ENCODE data around the gene OAS1. TPM values are rescaled to one million over a fixed set of nuclear protein-coding genes. Genes with fewer than 3 reads are reported as not detected.

The OAS1 gene
- total and polyA plus RNA-seq, 2 of the 8 experiments (the other 6 are each of a cell fraction or from before 2014, with no cell fraction given), result 0.23 TPM; not detected in 1

GRCh38 chr12:112919121-112919520, 12.4 kb downstream of the OAS1 start:
- CTCF ChIA-PET (ENCODE audit: partially characterized antibody), result interaction anchor here (0.8 to 1.4 kb wide), 3 partner anchors 10 to 19 kb away, joined by 3 to 4 read pairs (median 3); no protein-coding TSS in a partner anchor
- H3K18ac ChIP-seq (ENCODE audit: extremely low read depth, low read length), result no peak overlapping the region
- H2AFZ ChIP-seq (ENCODE audit: low read length), result no peak overlapping the region
- H2AK5ac ChIP-seq (ENCODE audit: low read depth, low read length), result no peak overlapping the region
- H2BK5ac ChIP-seq (ENCODE audit: low read depth, low read length), result no peak overlapping the region
- no peak overlapping the region for H4K91ac ChIP-seq (replicated peaks; ENCODE audit: insufficient read length, low read length)
- H3K27me3 ChIP-seq (replicated peaks in 1 of 4; ENCODE audit: control insufficient read depth in 3 of 4, extremely low read depth in 1 of 4, insufficient read depth in 3 of 4, low read length in 3 of 4), result peaks cover 0 to 1% (median 0%) of the 10 kb centered on the region in 4 experiments; a peak in 2 of 7 replicates
- no peak overlapping the region for H3K27ac ChIP-seq (ENCODE audit: low read depth, low read length)
- H3K9ac ChIP-seq (replicated peaks in 1 of 4; ENCODE audit: extremely low read depth in 1 of 4, low read depth in 3 of 4, low read length in 3 of 4), result no peak overlapping the region
- H4K20me1 ChIP-seq (replicated peaks in 1 of 2; ENCODE audit: control insufficient read depth in 1 of 2, insufficient read depth in 2 of 2, low read length in 2 of 2), result no peaks in the 10 kb centered on the region
- H3K23ac ChIP-seq (ENCODE audit: insufficient read length), result no peak overlapping the region
- H2BK15ac ChIP-seq (ENCODE audit: low read length), result no peak overlapping the region
- no peak overlapping the region for H3K4ac ChIP-seq (replicated peaks; ENCODE audit: insufficient read length, low read depth, low read length)
- no peaks in the 10 kb centered on the region for H3K9me3 ChIP-seq (ENCODE audit: insufficient read depth in 2 of 2, low read depth in 1 of 2, low read length in 1 of 2)
- H3K23me2 ChIP-seq (ENCODE audit: low read depth, low read length), result no peaks in the 10 kb centered on the region
- H4K8ac ChIP-seq (ENCODE audit: extremely low read depth, insufficient read depth, low read length), result no peak overlapping the region
- FAIRE-seq, result no peak
- POLR2A ChIA-PET (ENCODE audit: partially characterized antibody), result no interaction called here
- H3K14ac ChIP-seq (ENCODE audit: insufficient read length), result no peak overlapping the region
- H3K79me1 ChIP-seq (ENCODE audit: low read depth, low read length), result no peaks in the 10 kb centered on the region
- H4K5ac ChIP-seq (ENCODE audit: insufficient read length, low read depth, low read length), result no peak overlapping the region
- no peak for DNase-seq (ENCODE audit: low read depth in 1 of 2, low spot score in 2 of 2)
- no peaks in the 10 kb centered on the region for H3K79me2 ChIP-seq (ENCODE audit: control insufficient read depth in 1 of 2, insufficient read depth in 2 of 2, low read length in 2 of 2)
- H3K4me2 ChIP-seq (ENCODE audit: insufficient read depth in 1 of 2, low read depth in 2 of 2, low read length in 2 of 2), result no peak overlapping the region
- H2BK120ac ChIP-seq (replicated peaks; ENCODE audit: low read depth, low read length), result no peak overlapping the region
- H3K56ac ChIP-seq (replicated peaks; ENCODE audit: insufficient read length, low read depth, low read length), result no peak overlapping the region
- no peaks in the 10 kb centered on the region for H3K36me3 ChIP-seq (ENCODE audit: control insufficient read depth in 2 of 4, insufficient read depth in 4 of 4, low read length in 3 of 4)
- H3K4me1 ChIP-seq (replicated peaks in 1 of 4; ENCODE audit: control insufficient read depth in 3 of 4, insufficient read depth in 4 of 4, low read length in 3 of 4), result no peaks in the 10 kb centered on the region
- WGBS, 2 experiments (ENCODE audit: extremely low coverage in 1 of 2, insufficient coverage in 1 of 2, insufficient read length in 1 of 2, insufficient replicate concordance in 2 of 2, low coverage in 1 of 2, low lambda C conversion rate in 2 of 2, missing lambda C conversion rate in 1 of 2), result 86% methylated on average over 6 of the region's 6 CpGs; no CpG with 5 or more reads in 1 of the 2 experiments
- no peak overlapping the region for H2BK12ac ChIP-seq (ENCODE audit: low read depth, low read length)
- no peak overlapping the region for H3K4me3 ChIP-seq (ENCODE audit: extremely low read depth in 1 of 4, insufficient read depth in 2 of 4, low read depth in 3 of 4, low read length in 4 of 4)
- no peak overlapping the region for H2BK20ac ChIP-seq (ENCODE audit: low read length)
- TF ChIP-seq, protein P1, sequence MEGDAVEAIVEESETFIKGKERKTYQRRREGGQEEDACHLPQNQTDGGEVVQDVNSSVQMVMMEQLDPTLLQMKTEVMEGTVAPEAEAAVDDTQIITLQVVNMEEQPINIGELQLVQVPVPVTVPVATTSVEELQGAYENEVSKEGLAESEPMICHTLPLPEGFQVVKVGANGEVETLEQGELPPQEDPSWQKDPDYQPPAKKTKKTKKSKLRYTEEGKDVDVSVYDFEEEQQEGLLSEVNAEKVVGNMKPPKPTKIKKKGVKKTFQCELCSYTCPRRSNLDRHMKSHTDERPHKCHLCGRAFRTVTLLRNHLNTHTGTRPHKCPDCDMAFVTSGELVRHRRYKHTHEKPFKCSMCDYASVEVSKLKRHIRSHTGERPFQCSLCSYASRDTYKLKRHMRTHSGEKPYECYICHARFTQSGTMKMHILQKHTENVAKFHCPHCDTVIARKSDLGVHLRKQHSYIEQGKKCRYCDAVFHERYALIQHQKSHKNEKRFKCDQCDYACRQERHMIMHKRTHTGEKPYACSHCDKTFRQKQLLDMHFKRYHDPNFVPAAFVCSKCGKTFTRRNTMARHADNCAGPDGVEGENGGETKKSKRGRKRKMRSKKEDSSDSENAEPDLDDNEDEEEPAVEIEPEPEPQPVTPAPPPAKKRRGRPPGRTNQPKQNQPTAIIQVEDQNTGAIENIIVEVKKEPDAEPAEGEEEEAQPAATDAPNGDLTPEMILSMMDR (IDR thresholded peaks at IDR 0.05; ENCODE audit: control extremely low read depth in 1 of 3, insufficient read depth in 1 of 3, low read depth in 1 of 3, low read length in 3 of 3), result no peak
- TF ChIP-seq CBX5 (IDR thresholded peaks at IDR 0.05; ENCODE audit: low read depth, low read length), result no peak
- TF ChIP-seq BACH1 (IDR thresholded peaks at IDR 0.05; ENCODE audit: low read length), result no peak
- TF ChIP-seq JUND (IDR thresholded peaks at IDR 0.05; ENCODE audit: low read length), result no peak
- no peak for TF ChIP-seq CHD2 (IDR thresholded peaks at IDR 0.05; ENCODE audit: low read length)
- TF ChIP-seq KDM4A (IDR thresholded peaks at IDR 0.05; ENCODE audit: low read depth, low read length, severe bottlenecking), result no peak
- TF ChIP-seq MAX (IDR thresholded peaks at IDR 0.05), result no peak
- TF ChIP-seq EP300 (IDR thresholded peaks at IDR 0.05; ENCODE audit: borderline replicate concordance in 1 of 2, low read depth in 2 of 2, low read length in 2 of 2), result no peak
- TF ChIP-seq JUN (IDR thresholded peaks at IDR 0.05; ENCODE audit: low read depth, low read length), result no peak
- no peak for TF ChIP-seq SAP30 (IDR thresholded peaks at IDR 0.05; ENCODE audit: insufficient read depth, insufficient replicate concordance, low read length)
- TF ChIP-seq BRCA1 (IDR thresholded peaks at IDR 0.05; ENCODE audit: low read depth, low read length), result no peak
- TF ChIP-seq ASH2L (IDR thresholded peaks at IDR 0.05; ENCODE audit: low read length), result no peak
